ENCODE results near the gene DRC3. TPM values are rescaled to one million over a fixed set of nuclear protein-coding genes. Genes with fewer than 3 reads are reported as not detected.

DRC3 gene
- polyA plus RNA-seq, 1 donor from 2014 or later = 1.9 TPM

- no peak overlapping the region for H3K9ac ChIP-seq (ENCODE audit: low read length)
- H3K4me2 ChIP-seq (ENCODE audit: low read length) = no peak overlapping the region
- H2AFZ ChIP-seq (ENCODE audit: low read depth, low read length) = no peak overlapping the region
- no peaks in the 10 kb centered on the region for H4K20me1 ChIP-seq (ENCODE audit: insufficient read depth)
- H3K79me2 ChIP-seq (replicated peaks; ENCODE audit: insufficient read depth, low read length) = no peaks in the 10 kb centered on the region
- H3K4me3 ChIP-seq (ENCODE audit: low read length) = no peak overlapping the region
- no peaks in the 10 kb centered on the region for H3F3A ChIP-seq (ENCODE audit: insufficient read depth, low read length, poor library complexity, severe bottlenecking)
- H3K36me3 ChIP-seq (ENCODE audit: insufficient read depth, low read length) = no peaks in the 10 kb centered on the region
- H3K27me3 ChIP-seq (ENCODE audit: insufficient read depth, low read depth, low read length) = no peaks in the 10 kb centered on the region
- H3K9me2 ChIP-seq (ENCODE audit: insufficient read depth, low read length) = no peaks in the 10 kb centered on the region
- TF ChIP-seq EZH2 (IDR thresholded peaks at IDR 0.05; ENCODE audit: borderline replicate concordance, insufficient read depth, low read length, poor library complexity, severe bottlenecking) (no peak), POLR2AphosphoS5 (IDR thresholded peaks at IDR 0.05) (no peak), SMC3 (conservative IDR thresholded peaks at IDR 0.05; ENCODE audit: poor library complexity) (no peak), RAD21 (conservative IDR thresholded peaks at IDR 0.05) (no peak), CTCF (IDR thresholded peaks at IDR 0.05; ENCODE audit: poor library complexity, severe bottlenecking) (no peak), TAF1 (IDR thresholded peaks at IDR 0.05; ENCODE audit: low read depth) (no peak)
- no peak overlapping the region for H3K27ac ChIP-seq (ENCODE audit: low read length)
- H3K9me3 ChIP-seq (ENCODE audit: low read length) = no peaks in the 10 kb centered on the region
These were observed 34.0 kb downstream of the DRC3 start for GRCh38 chr17:18006495-18007239.

GRCh38 chr17:18008496-18009268, 36.0 kb downstream of the DRC3 start:
- Histone ChIP-seq H3F3A (ENCODE audit: insufficient read depth, low read length, poor library complexity, severe bottlenecking) (no peaks in the 10 kb centered on the region), H3K4me3 (ENCODE audit: low read length) (no peak overlapping the region)

GRCh38 chr17:18009609-18010420, 37.2 kb downstream of the DRC3 start:
- H3K36me3 ChIP-seq (ENCODE audit: insufficient read depth, low read length) = no peaks in the 10 kb centered on the region
- H3K9me2 ChIP-seq (ENCODE audit: insufficient read depth, low read length) = no peaks in the 10 kb centered on the region
- H2AFZ ChIP-seq (ENCODE audit: low read depth, low read length) = no peak overlapping the region
- H3K79me2 ChIP-seq (replicated peaks; ENCODE audit: insufficient read depth, low read length) = no peaks in the 10 kb centered on the region
- H3K4me2 ChIP-seq (ENCODE audit: low read length) = no peak overlapping the region
- H4K20me1 ChIP-seq (ENCODE audit: insufficient read depth) = no peaks in the 10 kb centered on the region
- H3K4me3 ChIP-seq (ENCODE audit: low read length) = no peak overlapping the region
- no peaks in the 10 kb centered on the region for H3K9me3 ChIP-seq (ENCODE audit: low read length)
- no peak overlapping the region for H3K9ac ChIP-seq (ENCODE audit: low read length)
- H3K27me3 ChIP-seq (ENCODE audit: insufficient read depth, low read depth, low read length) = no peaks in the 10 kb centered on the region
- no peaks in the 10 kb centered on the region for H3F3A ChIP-seq (ENCODE audit: insufficient read depth, low read length, poor library complexity, severe bottlenecking)
- no peak overlapping the region for H3K27ac ChIP-seq (ENCODE audit: low read length)
- no peak for TF ChIP-seq TAF1 (IDR thresholded peaks at IDR 0.05; ENCODE audit: low read depth)
- TF ChIP-seq CTCF (IDR thresholded peaks at IDR 0.05; ENCODE audit: poor library complexity, severe bottlenecking) = no peak
- no peak for TF ChIP-seq SMC3 (conservative IDR thresholded peaks at IDR 0.05; ENCODE audit: poor library complexity)
- TF ChIP-seq RAD21 (conservative IDR thresholded peaks at IDR 0.05) = no peak
- TF ChIP-seq MXI1 (conservative IDR thresholded peaks at IDR 0.05; ENCODE audit: poor library complexity, severe bottlenecking) = no peak
- no peak for TF ChIP-seq POLR2AphosphoS5 (IDR thresholded peaks at IDR 0.05)
- no peak for TF ChIP-seq EP300 (conservative IDR thresholded peaks at IDR 0.05; ENCODE audit: poor library complexity, severe bottlenecking)
- TF ChIP-seq EZH2 (IDR thresholded peaks at IDR 0.05; ENCODE audit: borderline replicate concordance, insufficient read depth, low read length, poor library complexity, severe bottlenecking) = no peak
- no peak for TF ChIP-seq REST (IDR thresholded peaks at IDR 0.05; ENCODE audit: borderline replicate concordance)

More at GRCh38 chr17:18008496-18009268, 36.0 kb downstream of the DRC3 start:
- Histone ChIP-seq H4K20me1 (ENCODE audit: insufficient read depth) (no peaks in the 10 kb centered on the region), H3K27me3 (ENCODE audit: insufficient read depth, low read depth, low read length) (no peaks in the 10 kb centered on the region), H3K79me2 (replicated peaks; ENCODE audit: insufficient read depth, low read length) (no peaks in the 10 kb centered on the region), H3K9me3 (ENCODE audit: low read length) (no peaks in the 10 kb centered on the region), H3K9ac (ENCODE audit: low read length) (no peak overlapping the region), H3K4me2 (ENCODE audit: low read length) (no peak overlapping the region), H3K36me3 (ENCODE audit: insufficient read depth, low read length) (no peaks in the 10 kb centered on the region), H3K9me2 (ENCODE audit: insufficient read depth, low read length) (no peaks in the 10 kb centered on the region), H2AFZ (ENCODE audit: low read depth, low read length) (no peak overlapping the region), H3K27ac (ENCODE audit: low read length) (no peak overlapping the region)
- TF ChIP-seq TAF1 (IDR thresholded peaks at IDR 0.05; ENCODE audit: low read depth) = no peak
- no peak for TF ChIP-seq POLR2AphosphoS5 (IDR thresholded peaks at IDR 0.05)
- no peak for TF ChIP-seq RAD21 (conservative IDR thresholded peaks at IDR 0.05)
- TF ChIP-seq EP300 (conservative IDR thresholded peaks at IDR 0.05; ENCODE audit: poor library complexity, severe bottlenecking) = no peak

Data from neural cell (in vitro differentiated cells).